HepG2 (cell line): ENCODE measurements around the gene CAPN7. TPM values are rescaled to one million over a fixed set of nuclear protein-coding genes. Genes with fewer than 3 reads are reported as not detected.

Source experiments
- CBFB ChIP-seq: sonication (generic); formaldehyde crosslinking; IDR thresholded peaks from 2 replicates; pipeline ENCODE4 v1.4.0; 2020; ENCODE audit warnings: missing genetic modification reagents
- ELF3 ChIP-seq: IDR thresholded peaks from 2 replicates; pipeline ENCODE4 v1.6.1; 2016; ENCODE audit warnings: missing genetic modification reagents, missing compliant biosample characterization
- HIVEP1 ChIP-seq: sonication (generic); formaldehyde crosslinking; IDR thresholded peaks from 2 replicates; pipeline ENCODE4 v1.4.0; 2020; ENCODE audit warnings: mild to moderate bottlenecking, missing genetic modification reagents
- HNF1B ChIP-seq: sonication (generic); formaldehyde crosslinking; IDR thresholded peaks from 2 replicates; pipeline ENCODE4 v1.5.1; 2020; ENCODE audit warnings: mild to moderate bottlenecking, moderate library complexity, missing genetic modification reagents
- MATR3 ChIP-seq: sonication (generic); formaldehyde crosslinking; IDR thresholded peaks from 2 replicates; pipeline ENCODE4 v1.4.0; 2020; ENCODE audit warnings: missing genetic modification reagents
- MED1 ChIP-seq: sonication (generic); formaldehyde crosslinking; IDR thresholded peaks from 2 replicates; pipeline ENCODE4 v1.4.0; 2020; ENCODE audit warnings: missing genetic modification reagents
- NFE2L2 ChIP-seq: fragments of 150-350 bp; IDR thresholded peaks from 2 replicates; pipeline ENCODE4 v1.6.1; 2014; ENCODE audit warnings: low read length
- NR3C1 ChIP-seq: sonication (generic); formaldehyde crosslinking; IDR thresholded peaks from 2 replicates; pipeline ENCODE4 v1.4.0; 2020; ENCODE audit warnings: missing genetic modification reagents
- RXRA ChIP-seq: sonication (generic); formaldehyde crosslinking; IDR thresholded peaks from 2 replicates; pipeline ENCODE4 v1.5.1; 2020; ENCODE audit warnings: missing genetic modification reagents
- TARDBP ChIP-seq: sonication (generic); formaldehyde crosslinking; IDR thresholded peaks from 2 replicates; pipeline ENCODE4 v1.8.0; 2022; ENCODE audit warnings: mild to moderate bottlenecking, missing genetic modification reagents
- TEAD2 ChIP-seq: sonication (generic); formaldehyde crosslinking; IDR thresholded peaks from 2 replicates; pipeline ENCODE4 v1.9.0; 2021; ENCODE audit warnings: missing genetic modification reagents
- ZBTB43 ChIP-seq: sonication (generic); formaldehyde crosslinking; conservative IDR thresholded peaks from 2 replicates; pipeline ENCODE4 v1.4.0; 2020; ENCODE audit warnings: missing genetic modification reagents
- ZNF18 ChIP-seq: sonication (generic); formaldehyde crosslinking; IDR thresholded peaks from 2 replicates; pipeline ENCODE4 v1.8.0; 2022; ENCODE audit warnings: mild to moderate bottlenecking, missing genetic modification reagents; ENCODE audit not compliant: insufficient replicate concordance
- ZNF44 ChIP-seq: sonication (generic); formaldehyde crosslinking; IDR thresholded peaks from 2 replicates; pipeline ENCODE4 v1.5.1; 2020; ENCODE audit warnings: mild to moderate bottlenecking, missing genetic modification reagents
- ZNF451 ChIP-seq: sonication (generic); formaldehyde crosslinking; IDR thresholded peaks from 2 replicates; pipeline ENCODE4 v1.5.0; 2020; ENCODE audit warnings: mild to moderate bottlenecking, missing genetic modification reagents
- ZNF512B ChIP-seq: sonication (generic); formaldehyde crosslinking; IDR thresholded peaks from 2 replicates; pipeline ENCODE4 v1.5.1; 2020; ENCODE audit warnings: missing genetic modification reagents, mild to moderate bottlenecking, borderline replicate concordance
- ZNF7 ChIP-seq: IDR thresholded peaks from 2 replicates; pipeline ENCODE4 v1.6.1; 2016; ENCODE audit warnings: missing biosample characterization, missing genetic modification reagents
- ZNF841 ChIP-seq: sonication (generic); formaldehyde crosslinking; IDR thresholded peaks from 2 replicates; pipeline ENCODE4 v1.8.1; 2023; ENCODE audit warnings: missing genetic modification reagents, borderline replicate concordance
- polyA plus RNA-seq, 8 experiments: library from polyadenylated mRNA; depleted of rRNA in 3 of 8; stranded (reverse) in 7 of 8; unstranded in 1 of 8; fragments of >200 nt; fragmentation: Illumina TruSeq in 4 of 8; extraction: Trizol in 4 of 8; gene quantifications; 2 replicates each; pipeline versions ENCODE4 v1.2.1 to v1.2.3, GENCODE V29; 2011 to 2016; ENCODE audit warnings: low read depth in 4 of 8, missing spikeins in 1 of 8, mixed read lengths in 1 of 8; ENCODE audit not compliant: insufficient read depth in 1 of 8
- total RNA-seq, 5 experiments: library from RNA; depleted of rRNA; stranded (reverse); fragments of >200 nt; fragmentation: Illumina TruSeq; extraction: Trizol; gene quantifications; 2 replicates each; pipeline ENCODE4 v1.2.3, GENCODE V29; 2016; ENCODE audit warnings: low read depth in 1 of 5
- TF ChIP-seq, protein P1 (sequence below): sonication (generic); formaldehyde crosslinking; IDR thresholded peaks from 2 replicates; pipeline ENCODE4 v1.4.0; 2020; ENCODE audit warnings: missing genetic modification reagents, borderline replicate concordance

CAPN7 gene
- total and polyA plus RNA-seq, 2 of the 13 experiments (the other 11 are each of a cell fraction or from before 2014, with no cell fraction given) = 16.7 to 36.8 TPM

DNA sequence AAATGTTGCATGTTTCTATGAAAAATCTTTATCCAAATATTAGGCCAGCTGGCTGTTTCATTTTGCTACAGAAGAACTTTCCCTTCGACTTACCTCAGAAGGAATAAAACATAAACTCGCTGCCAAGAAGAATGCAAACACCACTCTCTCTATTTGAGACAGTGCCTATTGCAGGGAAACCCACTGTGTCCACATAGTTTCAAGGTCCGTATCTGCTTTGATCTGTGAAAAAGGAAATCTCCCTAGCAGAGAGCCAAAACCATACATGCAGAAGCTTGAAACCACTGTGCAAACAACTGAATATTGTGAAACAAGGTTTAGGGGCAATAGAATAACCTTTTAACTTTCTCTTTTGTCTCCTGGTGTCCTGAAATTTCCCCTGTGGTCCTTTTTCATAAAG is 35.0 kb upstream of the CAPN7 start (continued):
- TF ChIP-seq ZNF512B = peak; percentile 77; the same call in 1 of the 2 replicates
- TF ChIP-seq TEAD2 = no peak
- TF ChIP-seq CBFB = peak; percentile 72; the same call in 1 of the 2 replicates
- TF ChIP-seq ZNF7 (CRISPR knock-in tag) = peak; percentile 15; the same call in 1 of the 2 replicates
- TF ChIP-seq ELF3 = peak; percentile 95
- no peak for TF ChIP-seq ZNF18 (CRISPR knock-in tag)
- TF ChIP-seq RXRA (CRISPR knock-in tag) = peak; percentile 77; the same call in 1 of the 2 replicates
- no peak for TF ChIP-seq NR3C1 (CRISPR knock-in tag)
- TF ChIP-seq ZNF451 (CRISPR knock-in tag) = no peak
- no peak for TF ChIP-seq HIVEP1
- peak; percentile 72 for TF ChIP-seq HNF1B (CRISPR knock-in tag)
- peak; percentile 93 for TF ChIP-seq MED1 (CRISPR knock-in tag)
- TF ChIP-seq TARDBP (CRISPR knock-in tag) = peak; percentile 87
- TF ChIP-seq ZBTB43 (CRISPR knock-in tag) = no peak; the same call in 1 of the 2 replicates
- TF ChIP-seq ZNF841 (CRISPR knock-in tag) = no peak
- no peak for TF ChIP-seq NFE2L2
- TF ChIP-seq, protein P1, sequence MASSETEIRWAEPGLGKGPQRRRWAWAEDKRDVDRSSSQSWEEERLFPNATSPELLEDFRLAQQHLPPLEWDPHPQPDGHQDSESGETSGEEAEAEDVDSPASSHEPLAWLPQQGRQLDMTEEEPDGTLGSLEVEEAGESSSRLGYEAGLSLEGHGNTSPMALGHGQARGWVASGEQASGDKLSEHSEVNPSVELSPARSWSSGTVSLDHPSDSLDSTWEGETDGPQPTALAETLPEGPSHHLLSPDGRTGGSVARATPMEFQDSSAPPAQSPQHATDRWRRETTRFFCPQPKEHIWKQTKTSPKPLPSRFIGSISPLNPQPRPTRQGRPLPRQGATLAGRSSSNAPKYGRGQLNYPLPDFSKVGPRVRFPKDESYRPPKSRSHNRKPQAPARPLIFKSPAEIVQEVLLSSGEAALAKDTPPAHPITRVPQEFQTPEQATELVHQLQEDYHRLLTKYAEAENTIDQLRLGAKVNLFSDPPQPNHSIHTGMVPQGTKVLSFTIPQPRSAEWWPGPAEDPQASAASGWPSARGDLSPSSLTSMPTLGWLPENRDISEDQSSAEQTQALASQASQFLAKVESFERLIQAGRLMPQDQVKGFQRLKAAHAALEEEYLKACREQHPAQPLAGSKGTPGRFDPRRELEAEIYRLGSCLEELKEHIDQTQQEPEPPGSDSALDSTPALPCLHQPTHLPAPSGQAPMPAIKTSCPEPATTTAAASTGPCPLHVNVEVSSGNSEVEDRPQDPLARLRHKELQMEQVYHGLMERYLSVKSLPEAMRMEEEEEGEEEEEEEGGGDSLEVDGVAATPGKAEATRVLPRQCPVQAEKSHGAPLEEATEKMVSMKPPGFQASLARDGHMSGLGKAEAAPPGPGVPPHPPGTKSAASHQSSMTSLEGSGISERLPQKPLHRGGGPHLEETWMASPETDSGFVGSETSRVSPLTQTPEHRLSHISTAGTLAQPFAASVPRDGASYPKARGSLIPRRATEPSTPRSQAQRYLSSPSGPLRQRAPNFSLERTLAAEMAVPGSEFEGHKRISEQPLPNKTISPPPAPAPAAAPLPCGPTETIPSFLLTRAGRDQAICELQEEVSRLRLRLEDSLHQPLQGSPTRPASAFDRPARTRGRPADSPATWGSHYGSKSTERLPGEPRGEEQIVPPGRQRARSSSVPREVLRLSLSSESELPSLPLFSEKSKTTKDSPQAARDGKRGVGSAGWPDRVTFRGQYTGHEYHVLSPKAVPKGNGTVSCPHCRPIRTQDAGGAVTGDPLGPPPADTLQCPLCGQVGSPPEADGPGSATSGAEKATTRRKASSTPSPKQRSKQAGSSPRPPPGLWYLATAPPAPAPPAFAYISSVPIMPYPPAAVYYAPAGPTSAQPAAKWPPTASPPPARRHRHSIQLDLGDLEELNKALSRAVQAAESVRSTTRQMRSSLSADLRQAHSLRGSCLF = no peak
- no peak for TF ChIP-seq ZNF44 (CRISPR knock-in tag)
- TF ChIP-seq MATR3 (CRISPR knock-in tag) = no peak
